H9 (cell line): Measurements from ENCODE around the gene PAPLN. TPM values are rescaled to one million over a fixed set of nuclear protein-coding genes. Genes with fewer than 3 reads are reported as not detected.

Source experiments
- DNase-seq: peaks from one replicate; pipeline ENCODE4 v3.0.0-alpha.2; 2017
- H2AFZ ChIP-seq: one replicate; pipeline ENCODE4 v1.6.1; 2013; ENCODE audit warnings: mild to moderate bottlenecking, low read length, control low read depth, moderate library complexity
- H2AK5ac ChIP-seq: 2 replicates; pipeline ENCODE4 v1.6.1; 2013; ENCODE audit warnings: low read length, control low read depth, mixed read lengths; ENCODE audit not compliant: insufficient read length
- H2BK120ac ChIP-seq: one replicate; pipeline ENCODE4 v1.6.1; 2013; ENCODE audit warnings: low read depth, mild to moderate bottlenecking, low read length, control low read depth, inconsistent platforms; ENCODE audit not compliant: poor library complexity, severe bottlenecking
- H2BK12ac ChIP-seq: 2 replicates; pipeline ENCODE4 v1.6.1; 2013; ENCODE audit warnings: low read length, control low read depth, mixed read lengths, low read depth; ENCODE audit not compliant: insufficient read length
- H2BK15ac ChIP-seq: 2 replicates; pipeline ENCODE4 v1.6.1; 2013; ENCODE audit warnings: low read depth, low read length, control low read depth
- H2BK20ac ChIP-seq: one replicate; pipeline ENCODE4 v1.6.1; 2013; ENCODE audit warnings: low read depth, mild to moderate bottlenecking, low read length, control low read depth, inconsistent platforms; ENCODE audit not compliant: poor library complexity, severe bottlenecking
- H2BK5ac ChIP-seq: 2 replicates; pipeline ENCODE4 v1.6.1; 2013; ENCODE audit warnings: low read length, control low read depth, mixed read lengths; ENCODE audit not compliant: insufficient read length
- H3K14ac ChIP-seq: 2 replicates; pipeline ENCODE4 v1.6.1; 2013; ENCODE audit warnings: low read length, control low read depth; ENCODE audit not compliant: insufficient read depth
- H3K18ac ChIP-seq: 2 replicates; pipeline ENCODE4 v1.6.1; 2013; ENCODE audit warnings: low read depth, mild to moderate bottlenecking, mixed read lengths, low read length, control low read depth; ENCODE audit not compliant: insufficient read length
- H3K23ac ChIP-seq: 2 replicates; pipeline ENCODE4 v1.6.1; 2013; ENCODE audit warnings: low read length, control low read depth, mixed read lengths, low read depth; ENCODE audit not compliant: insufficient read length
- H3K23me2 ChIP-seq: 2 replicates; pipeline ENCODE4 v1.6.1; 2013; ENCODE audit warnings: low read depth, mild to moderate bottlenecking, mixed read lengths, low read length, control low read depth; ENCODE audit not compliant: insufficient read length, poor library complexity, severe bottlenecking
- H3K27ac ChIP-seq: 2 replicates; pipeline ENCODE4 v1.5.1; 2013; ENCODE audit warnings: low read length, control low read depth, mixed read lengths, low read depth; ENCODE audit not compliant: insufficient read length
- H3K27me3 ChIP-seq: 2 replicates; pipeline ENCODE4 v1.6.1; 2013; ENCODE audit warnings: low read length, control low read depth, inconsistent platforms; ENCODE audit not compliant: insufficient read depth
- H3K4ac ChIP-seq: 2 replicates; pipeline ENCODE4 v1.6.1; 2013; ENCODE audit warnings: low read depth, mild to moderate bottlenecking, control low read depth, inconsistent platforms, low read length, moderate library complexity
- H3K4me1 ChIP-seq: 2 replicates; pipeline ENCODE4 v1.6.1; 2013; ENCODE audit warnings: low read length, control low read depth, inconsistent platforms; ENCODE audit not compliant: insufficient read depth
- H3K4me2 ChIP-seq: 2 replicates; pipeline ENCODE4 v1.6.1; 2013; ENCODE audit warnings: low read length, control low read depth, mixed read lengths; ENCODE audit not compliant: insufficient read length, insufficient read depth
- H3K56ac ChIP-seq: 2 replicates; pipeline ENCODE4 v1.6.1; 2013; ENCODE audit warnings: low read depth, mild to moderate bottlenecking, mixed read lengths, low read length, control low read depth; ENCODE audit not compliant: insufficient read length
- H3K79me1 ChIP-seq: 2 replicates; pipeline ENCODE4 v1.6.1; 2013; ENCODE audit warnings: low read depth, mild to moderate bottlenecking, moderate library complexity, low read length, control low read depth, inconsistent platforms; ENCODE audit not compliant: insufficient read depth, poor library complexity, severe bottlenecking
- H3K79me2 ChIP-seq: 2 replicates; pipeline ENCODE4 v1.6.1; 2013; ENCODE audit warnings: low read length, control low read depth, inconsistent platforms; ENCODE audit not compliant: insufficient read depth
- H3K9ac ChIP-seq: 2 replicates; pipeline ENCODE4 v1.6.1; 2013; ENCODE audit warnings: low read length, control low read depth, mixed read lengths; ENCODE audit not compliant: insufficient read length; ENCODE audit errors: extremely low read depth
- H3K9me3 ChIP-seq: one replicate; pipeline ENCODE4 v1.6.1; 2013; ENCODE audit warnings: low read depth, low read length, inconsistent platforms; ENCODE audit not compliant: control insufficient read depth
- H3T11ph ChIP-seq: one replicate; pipeline ENCODE4 v1.6.1; 2013; ENCODE audit warnings: mild to moderate bottlenecking, low read length, control low read depth, inconsistent platforms
- H4K20me1 ChIP-seq: one replicate; pipeline ENCODE4 v1.6.1; 2013; ENCODE audit not compliant: control insufficient read depth, insufficient read length, insufficient read depth
- H4K5ac ChIP-seq: 2 replicates; pipeline ENCODE4 v1.6.1; 2013; ENCODE audit warnings: low read depth, mild to moderate bottlenecking, mixed read lengths, low read length, control low read depth; ENCODE audit not compliant: insufficient read length
- H4K8ac ChIP-seq: replicated peaks from 2 replicates; pipeline ENCODE4 v1.6.1; 2013; ENCODE audit warnings: low read length, control low read depth, mixed read lengths, low read depth; ENCODE audit not compliant: insufficient read length
- H4K91ac ChIP-seq: 2 replicates; pipeline ENCODE4 v1.6.1; 2013; ENCODE audit warnings: low read depth, mild to moderate bottlenecking, moderate library complexity, mixed read lengths, low read length, control low read depth; ENCODE audit not compliant: insufficient read length
- H3K27ac Mint-ChIP-seq, 3 experiments: 2 replicates in 2 of 3; 3 replicates in 1 of 3; pipeline ENCODE4 v1.8.0; 2020 to 2021; ENCODE audit warnings: mixed read lengths in 3 of 3, mild to moderate bottlenecking in 1 of 3, moderate library complexity in 1 of 3
- H3K27me3 Mint-ChIP-seq: 2 replicates; pipeline ENCODE4 v1.8.0; 2021; ENCODE audit warnings: low read depth, mild to moderate bottlenecking, moderate library complexity, mixed read lengths
- H3K36me3 Mint-ChIP-seq, 3 experiments: 2 replicates in 2 of 3; 3 replicates in 1 of 3; pipeline ENCODE4 v1.8.0; 2020 to 2021; ENCODE audit warnings: low read depth in 3 of 3, mixed read lengths in 3 of 3; ENCODE audit not compliant: insufficient read depth in 1 of 3
- H3K4me1 Mint-ChIP-seq, 2 experiments: 2 replicates each; pipeline ENCODE4 v1.8.0; 2020; ENCODE audit warnings: mixed read lengths in 2 of 2
- H3K4me3 Mint-ChIP-seq, 2 experiments: 2 replicates in 1 of 2; 3 replicates in 1 of 2; pipeline ENCODE4 v1.8.0; 2020 to 2021; ENCODE audit warnings: mild to moderate bottlenecking in 2 of 2, mixed read lengths in 2 of 2, moderate library complexity in 1 of 2
- H3K9me3 Mint-ChIP-seq, 2 experiments: 2 replicates in 1 of 2; 3 replicates in 1 of 2; pipeline ENCODE4 v1.8.0; 2020; ENCODE audit warnings: mild to moderate bottlenecking in 2 of 2, mixed read lengths in 2 of 2, moderate library complexity in 1 of 2
- WGBS: extraction: QIAGEN DNeasy Blood & Tissue Kit; methylation state at CpG from one replicate; pipeline ENCODE4 v1.1.7; 2013; ENCODE audit warnings: missing lambda C conversion rate, low lambda C conversion rate, mixed read lengths; ENCODE audit not compliant: insufficient read length; ENCODE audit errors: extremely low coverage; 5-methylcytosine and 5-hydroxymethylcytosine counted together
- total RNA-seq: library from RNA; stranded (reverse); gene quantifications from 2 replicates; pipeline ENCODE4 v1.2.1, GENCODE V29; 2021
- TF ChIP-seq, protein P1 (sequence below): fragments of 200-600 bp; sonication (generic); conservative IDR thresholded peaks from 3 replicates; pipeline ENCODE4 v1.8.0; 2021; ENCODE audit warnings: antibody characterized with exemption, mild to moderate bottlenecking

The PAPLN gene
- total RNA-seq, 1 experiment from 2014 or later = 8.5 TPM

DNA sequence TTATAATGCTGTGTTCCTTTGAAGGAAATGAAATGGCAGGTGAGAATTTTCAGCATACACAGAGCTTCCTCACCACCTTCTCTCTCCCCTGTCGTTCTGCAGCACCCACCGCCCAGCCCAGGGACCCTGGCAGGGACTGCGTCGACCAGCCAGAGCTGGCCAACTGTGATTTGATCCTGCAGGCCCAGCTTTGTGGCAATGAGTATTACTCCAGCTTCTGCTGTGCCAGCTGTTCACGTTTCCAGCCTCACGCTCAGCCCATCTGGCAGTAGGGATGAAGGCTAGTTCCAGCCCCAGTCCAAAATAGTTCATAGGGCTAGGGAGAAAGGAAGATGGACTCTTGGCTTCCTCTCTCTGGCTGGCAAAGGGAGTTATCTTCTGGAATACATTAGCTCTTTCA lies 35.1 kb downstream of the PAPLN start:
- Histone ChIP-seq H3K4me2 (no peak overlapping the region), H3K14ac (no peak overlapping the region), H3K23ac (no peak overlapping the region), H2AFZ (no peak overlapping the region), H2BK120ac (no peak overlapping the region), H2BK12ac (no peak overlapping the region), H3T11ph (no peak overlapping the region), H3K18ac (no peak overlapping the region), H3K9me3 (no peaks in the 10 kb centered on the region), H3K79me1 (no peaks in the 10 kb centered on the region), H3K27me3 (no peaks in the 10 kb centered on the region), H2BK20ac (no peak overlapping the region), H4K20me1 (peaks cover 3% of the 10 kb centered on the region), H4K8ac (no peak overlapping the region), H2AK5ac (no peak overlapping the region), H3K4me1 (peaks cover 3% of the 10 kb centered on the region; the same call in 1 of the 2 replicates), H4K5ac (no peak overlapping the region), H2BK15ac (no peak overlapping the region), H3K23me2 (no peaks in the 10 kb centered on the region), H3K27ac (no peak overlapping the region), H4K91ac (no peak overlapping the region), H3K56ac (no peak overlapping the region), H3K79me2 (no peaks in the 10 kb centered on the region), H3K4ac (no peak overlapping the region), H3K9ac (no peak overlapping the region), H2BK5ac (no peak overlapping the region)
- peaks cover 6 to 11% of the 10 kb centered on the region in 2 experiments for H3K4me1 Mint-ChIP-seq
- TF ChIP-seq, protein P1, sequence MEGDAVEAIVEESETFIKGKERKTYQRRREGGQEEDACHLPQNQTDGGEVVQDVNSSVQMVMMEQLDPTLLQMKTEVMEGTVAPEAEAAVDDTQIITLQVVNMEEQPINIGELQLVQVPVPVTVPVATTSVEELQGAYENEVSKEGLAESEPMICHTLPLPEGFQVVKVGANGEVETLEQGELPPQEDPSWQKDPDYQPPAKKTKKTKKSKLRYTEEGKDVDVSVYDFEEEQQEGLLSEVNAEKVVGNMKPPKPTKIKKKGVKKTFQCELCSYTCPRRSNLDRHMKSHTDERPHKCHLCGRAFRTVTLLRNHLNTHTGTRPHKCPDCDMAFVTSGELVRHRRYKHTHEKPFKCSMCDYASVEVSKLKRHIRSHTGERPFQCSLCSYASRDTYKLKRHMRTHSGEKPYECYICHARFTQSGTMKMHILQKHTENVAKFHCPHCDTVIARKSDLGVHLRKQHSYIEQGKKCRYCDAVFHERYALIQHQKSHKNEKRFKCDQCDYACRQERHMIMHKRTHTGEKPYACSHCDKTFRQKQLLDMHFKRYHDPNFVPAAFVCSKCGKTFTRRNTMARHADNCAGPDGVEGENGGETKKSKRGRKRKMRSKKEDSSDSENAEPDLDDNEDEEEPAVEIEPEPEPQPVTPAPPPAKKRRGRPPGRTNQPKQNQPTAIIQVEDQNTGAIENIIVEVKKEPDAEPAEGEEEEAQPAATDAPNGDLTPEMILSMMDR = no peak
- no CpG with 5 or more reads among the region's 6 CpGs for WGBS
- no peaks in the 10 kb centered on the region for H3K9me3 Mint-ChIP-seq
- no peak overlapping the region for H3K4me3 Mint-ChIP-seq
- peaks cover 10 to 25% (median 13%) of the 10 kb centered on the region in 3 experiments; a peak in 6 of 7 replicates for H3K36me3 Mint-ChIP-seq
- DNase-seq = no peak
- no peak overlapping the region for H3K27ac Mint-ChIP-seq
- H3K27me3 Mint-ChIP-seq = peaks cover 32% of the 10 kb centered on the region
